A673 (cell line): ENCODE data around the gene CCDC57. TPM values are rescaled to one million over a fixed set of nuclear protein-coding genes. Genes with fewer than 3 reads are reported as not detected.

Experiments used
- BruUV-seq: library from RNA; stranded (reverse); fragments of 400-500 nt; replicated peaks from 2 replicates; lab custom pipeline; 2021; lab: Mats Ljungman, UMichigan
- CTCF ChIA-PET: fragments of 300-600 bp; sonication (Branson Sonifier 250); formaldehyde crosslinking; loops from one replicate; lab custom pipeline; 2022; ENCODE audit warnings: antibody characterized with exemption; lab: Charles Lee
- POLR2A ChIA-PET: fragments of 300-600 bp; sonication (Branson Sonifier 250); formaldehyde crosslinking; loops from one replicate; lab custom pipeline; 2022; ENCODE audit warnings: antibody characterized with exemption; ENCODE audit not compliant: low non-redundant PET; lab: Charles Lee
- DNase-seq: peaks from one replicate; pipeline ENCODE4 v3.0.0-alpha.2; 2015; ENCODE audit warnings: low spot score
- H3K27ac ChIP-seq: fragments of 200-600 bp; sonication (generic); 2 replicates; pipeline ENCODE4 v1.5.1; 2016; ENCODE audit warnings: mixed run types, low read depth, mild to moderate bottlenecking, mixed read lengths, antibody characterized with exemption, low read length; ENCODE audit not compliant: poor library complexity, severe bottlenecking
- H3K27me3 ChIP-seq: fragments of 200-600 bp; sonication (generic); replicated peaks from 2 replicates; pipeline ENCODE4 v1.6.1; 2017; ENCODE audit warnings: mixed run types, low read depth, mild to moderate bottlenecking, mixed read lengths, antibody characterized with exemption, low read length; ENCODE audit not compliant: insufficient read depth, poor library complexity
- H3K36me3 ChIP-seq: fragments of 200-600 bp; sonication (generic); 2 replicates; pipeline ENCODE4 v1.6.1; 2016; ENCODE audit warnings: mixed run types, mild to moderate bottlenecking, mixed read lengths, antibody characterized with exemption, low read length; ENCODE audit not compliant: insufficient read depth, poor library complexity, severe bottlenecking
- H3K4me1 ChIP-seq: fragments of 200-600 bp; sonication (generic); 2 replicates; pipeline ENCODE4 v1.6.1; 2017; ENCODE audit warnings: mixed run types, mild to moderate bottlenecking, mixed read lengths, antibody characterized with exemption, low read length; ENCODE audit not compliant: insufficient read depth, poor library complexity, severe bottlenecking
- H3K4me3 ChIP-seq: fragments of 200-600 bp; sonication (generic); 2 replicates; pipeline ENCODE4 v1.5.1; 2016; ENCODE audit warnings: low read depth, mixed run types, mild to moderate bottlenecking, mixed read lengths, low read length; ENCODE audit not compliant: poor library complexity, severe bottlenecking
- H3K9me3 ChIP-seq: fragments of 200-600 bp; sonication (generic); 2 replicates; pipeline ENCODE4 v1.6.1; 2016; ENCODE audit warnings: mixed run types, low read depth, mild to moderate bottlenecking, mixed read lengths, antibody characterized with exemption, low read length; ENCODE audit not compliant: poor library complexity, severe bottlenecking
- CTCF ChIP-seq: fragments of 300-800, 200-600 bp; sonication (generic); conservative IDR thresholded peaks from 2 replicates; pipeline ENCODE4 v1.5.1; 2017; ENCODE audit warnings: low read depth, mild to moderate bottlenecking, antibody characterized with exemption, low read length, moderate library complexity, mixed read lengths
- EZH2 ChIP-seq: fragments of 200-600 bp; sonication (generic); IDR thresholded peaks from 2 replicates; pipeline ENCODE4 v1.6.1; 2017; ENCODE audit warnings: borderline replicate concordance, low read depth, mild to moderate bottlenecking, mixed read lengths, antibody characterized with exemption, low read length; ENCODE audit not compliant: poor library complexity, severe bottlenecking
- intact Hi-C: fragments of 100-400 bp; cut with micrococcal nuclease; formaldehyde crosslinking; loops from one replicate; pipeline ENCODE4 v1.10.0; 2022; ENCODE audit not compliant: unreplicated experiment
- total RNA-seq: library from RNA; stranded (reverse); gene quantifications from 2 replicates; pipeline ENCODE4 v1.2.3, GENCODE V29; 2021

The CCDC57 gene
- total RNA-seq, 1 experiment from 2014 or later = 43.6 TPM

GRCh38 chr17:82228278-82228841, 15.7 kb upstream of the CCDC57 start:
- H3K4me3 ChIP-seq = peak overlapping the region; percentile 45
- no peaks in the 10 kb centered on the region for H3K9me3 ChIP-seq
- BruUV-seq = no TSS peak
- no peak overlapping the region for H3K27ac ChIP-seq
- intact Hi-C loops = no loop called here
- H3K4me1 ChIP-seq = peaks cover 20% of the 10 kb centered on the region
- no peaks in the 10 kb centered on the region for H3K36me3 ChIP-seq
- peaks cover 7% of the 10 kb centered on the region for H3K27me3 ChIP-seq
- TF ChIP-seq CTCF = no peak
- ChIA-PET CTCF (no interaction called here), POLR2A (no interaction called here)
- no peak for DNase-seq

GRCh38 chr17:82227629-82228277, 15.1 kb upstream of the CCDC57 start:
- Histone ChIP-seq H3K36me3 (no peaks in the 10 kb centered on the region), H3K27ac (no peak overlapping the region), H3K4me1 (peaks cover 20% of the 10 kb centered on the region), H3K9me3 (no peaks in the 10 kb centered on the region), H3K4me3 (no peak overlapping the region), H3K27me3 (peaks cover 7% of the 10 kb centered on the region)
- DNase-seq = no peak
- intact Hi-C loops = no loop called here
- POLR2A ChIA-PET = no interaction called here
- CTCF ChIA-PET = no interaction called here
- no TSS peak for BruUV-seq
- TF ChIP-seq EZH2 = no peak
- no peak for TF ChIP-seq CTCF

GRCh38 chr17:82226809-82227628, 14.4 kb upstream of the CCDC57 start:
- no TSS peak for BruUV-seq
- peaks cover 7% of the 10 kb centered on the region for H3K27me3 ChIP-seq
- TF ChIP-seq CTCF (no peak), EZH2 (no peak)
- H3K4me1 ChIP-seq = peaks cover 19% of the 10 kb centered on the region
- no peak overlapping the region for H3K4me3 ChIP-seq
- ChIA-PET POLR2A (no interaction called here), CTCF (no interaction called here)
- H3K27ac ChIP-seq = no peak overlapping the region
- intact Hi-C loops = no loop called here
- no peak for DNase-seq
- H3K9me3 ChIP-seq = no peaks in the 10 kb centered on the region
- no peaks in the 10 kb centered on the region for H3K36me3 ChIP-seq
